NCI-H2081 treated with DMSO at 0.1 percent for 48 hours (cell line): ENCODE measurements around the gene IGFL3.
"Not testable (repeated sequence)": the region's sequence is repeated elsewhere in the genome, so short reads cannot be mapped to it uniquely, and the experiment has no call there.

Experiments used
- DNase-seq: peaks from one replicate; lab custom pipeline; 2025; lab: John Stamatoyannopoulos, UW

Gene IGFL3

GRCh38 chr19:46125447-46125846 lies 959 bp upstream of the IGFL3 start:
- DNase-seq = no peak

- no peak for DNase-seq
Observed at GRCh38 chr19:46118136-46118535, 6.4 kb downstream of the IGFL3 start.

GRCh38 chr19:46116121-46116520 lies 8.4 kb downstream of the IGFL3 start:
- no peak for DNase-seq

- DNase-seq = no peak
Observed at GRCh38 chr19:46115396-46116106, 8.9 kb downstream of the IGFL3 start.

GRCh38 chr19:46113726-46114125 lies 10.8 kb downstream of the IGFL3 start:
- DNase-seq = no peak

- no peak for DNase-seq
Observed at GRCh38 chr19:46112527-46112926, 12.0 kb downstream of the IGFL3 start.

GRCh38 chr19:46111376-46111775 lies 13.1 kb downstream of the IGFL3 start:
- no peak for DNase-seq

- DNase-seq = no peak
Observed at GRCh38 chr19:46109876-46110275, 14.6 kb downstream of the IGFL3 start.

- no peak for DNase-seq
Observed at GRCh38 chr19:46107371-46107770, 17.1 kb downstream of the IGFL3 start.

- not testable (repeated sequence) for DNase-seq
Observed at GRCh38 chr19:46102333-46102732, 22.2 kb downstream of the IGFL3 start.

GRCh38 chr19:46101293-46101692 lies 23.2 kb downstream of the IGFL3 start:
- DNase-seq = no peak

- no peak for DNase-seq
Observed at GRCh38 chr19:46100344-46100743, 24.1 kb downstream of the IGFL3 start.

- DNase-seq = no peak
Observed at GRCh38 chr19:46090444-46090843, 34.0 kb downstream of the IGFL3 start.

- no peak for DNase-seq
Observed at GRCh38 chr19:46089432-46089831, 35.1 kb downstream of the IGFL3 start.

- DNase-seq = no peak
Observed at GRCh38 chr19:46088101-46088500, 36.4 kb downstream of the IGFL3 start.

- DNase-seq = no peak
Observed at GRCh38 chr19:46085888-46086287, 38.6 kb downstream of the IGFL3 start.

- no peak for DNase-seq
Observed at GRCh38 chr19:46082728-46083050, 41.8 kb downstream of the IGFL3 start.

- no peak for DNase-seq
Observed at GRCh38 chr19:46081928-46082727, 42.4 kb downstream of the IGFL3 start.

GRCh38 chr19:46080561-46080960 lies 43.9 kb downstream of the IGFL3 start:
- no peak for DNase-seq

- no peak for DNase-seq
Observed at GRCh38 chr19:46079576-46079975, 44.9 kb downstream of the IGFL3 start.

GRCh38 chr19:46078573-46079332 lies 45.7 kb downstream of the IGFL3 start:
- not testable (repeated sequence) for DNase-seq

GRCh38 chr19:46077815-46078167 lies 46.7 kb downstream of the IGFL3 start:
- no peak for DNase-seq
